Esophagus squamous epithelium (tissue), 4 donors: Measurements from ENCODE around the gene DYNC1I1.

Experiments used
- POLR2A ChIP-seq, 4 donors: fragments of 450-650 bp; IDR thresholded peaks; one replicate each; pipeline ENCODE4 v1.6.1; 2017; ENCODE audit warnings: antibody characterized with exemption in 4 of 4, mild to moderate bottlenecking in 4 of 4, moderate library complexity in 3 of 4
- TF ChIP-seq, protein P1 (sequence below), 6 experiments: fragments of 450-650 bp in 4 of 6; fragments of 200-600 bp in 2 of 6; sonication (generic) in 2 of 6; IDR thresholded peaks; one replicate each; pipeline ENCODE4 v1.5.1; 2016 to 2019; ENCODE audit warnings: antibody characterized with exemption in 6 of 6, mild to moderate bottlenecking in 4 of 6, moderate library complexity in 4 of 6

DNA sequence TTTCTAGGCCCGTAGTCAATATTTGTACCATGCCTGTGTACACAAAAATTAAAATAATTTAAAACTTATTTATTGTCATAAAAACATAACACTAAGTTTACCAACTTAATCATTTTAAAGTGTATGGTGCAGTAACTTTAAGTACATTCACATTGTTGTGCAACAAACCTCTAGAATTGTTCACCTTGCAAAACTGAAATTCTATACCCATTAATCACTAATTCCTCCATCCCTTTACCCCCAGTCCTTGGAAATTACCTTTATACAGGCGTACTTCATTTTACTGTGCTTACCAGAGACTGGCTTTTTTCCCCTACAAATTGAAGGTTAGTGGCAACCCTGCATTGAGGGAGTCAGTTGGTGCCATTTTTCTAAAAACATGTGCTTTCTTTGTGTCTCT, 6.3 kb upstream of the DYNC1I1 start:
- TF ChIP-seq, protein P1, sequence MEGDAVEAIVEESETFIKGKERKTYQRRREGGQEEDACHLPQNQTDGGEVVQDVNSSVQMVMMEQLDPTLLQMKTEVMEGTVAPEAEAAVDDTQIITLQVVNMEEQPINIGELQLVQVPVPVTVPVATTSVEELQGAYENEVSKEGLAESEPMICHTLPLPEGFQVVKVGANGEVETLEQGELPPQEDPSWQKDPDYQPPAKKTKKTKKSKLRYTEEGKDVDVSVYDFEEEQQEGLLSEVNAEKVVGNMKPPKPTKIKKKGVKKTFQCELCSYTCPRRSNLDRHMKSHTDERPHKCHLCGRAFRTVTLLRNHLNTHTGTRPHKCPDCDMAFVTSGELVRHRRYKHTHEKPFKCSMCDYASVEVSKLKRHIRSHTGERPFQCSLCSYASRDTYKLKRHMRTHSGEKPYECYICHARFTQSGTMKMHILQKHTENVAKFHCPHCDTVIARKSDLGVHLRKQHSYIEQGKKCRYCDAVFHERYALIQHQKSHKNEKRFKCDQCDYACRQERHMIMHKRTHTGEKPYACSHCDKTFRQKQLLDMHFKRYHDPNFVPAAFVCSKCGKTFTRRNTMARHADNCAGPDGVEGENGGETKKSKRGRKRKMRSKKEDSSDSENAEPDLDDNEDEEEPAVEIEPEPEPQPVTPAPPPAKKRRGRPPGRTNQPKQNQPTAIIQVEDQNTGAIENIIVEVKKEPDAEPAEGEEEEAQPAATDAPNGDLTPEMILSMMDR (IDR thresholded peaks at IDR 0.05): no peak
- TF ChIP-seq POLR2A (IDR thresholded peaks at IDR 0.05): no peak
